DMS 273 (cell line): ENCODE measurements around the gene MRPL37.
"Not testable (repeated sequence)": the region's sequence is repeated elsewhere in the genome, so short reads cannot be mapped to it uniquely, and the experiment has no call there.

ENCODE experiments used
- DNase-seq: peaks from one replicate; lab custom pipeline; 2025; ENCODE audit not compliant: unreplicated experiment; lab: John Stamatoyannopoulos, UW

Gene MRPL37

GRCh38 chr1:54199765-54200518 is at the start of gene MRPL37, which contains the start of gene CYB5RL:
Gene MRPL37 (plus strand): TSS chr1:54200167. CDS start chr1:54200244, 77 bp downstream.
Gene CYB5RL (minus strand): TSS chr1:54200030. CDS start chr1:54195616, 4,414 bp downstream.
- peak; percentile 99 for DNase-seq

GRCh38 chr1:54151013-54151412 is 49.0 kb upstream of the MRPL37 start:
- no peak for DNase-seq

- DNase-seq, result no peak
Observed at GRCh38 chr1:54152696-54153095, 47.3 kb upstream of the MRPL37 start, which contains the start of gene CDCP2. Gene CDCP2 (minus strand): TSS chr1:54153000. CDS start chr1:54152922, 78 bp downstream.

GRCh38 chr1:54153535-54154439 is 46.2 kb upstream of the MRPL37 start:
- peak; percentile 61 for DNase-seq

GRCh38 chr1:54156201-54156600 is 43.8 kb upstream of the MRPL37 start:
- no peak for DNase-seq

GRCh38 chr1:54156986-54157385 is 43.0 kb upstream of the MRPL37 start:
- DNase-seq, result no peak

GRCh38 chr1:54157401-54157800 is 42.6 kb upstream of the MRPL37 start:
- no peak for DNase-seq

- no peak for DNase-seq
Observed at GRCh38 chr1:54158071-54158470, 41.9 kb upstream of the MRPL37 start.

- DNase-seq, result no peak
Observed at GRCh38 chr1:54159733-54160316, 40.1 kb upstream of the MRPL37 start.

GRCh38 chr1:54160351-54160750 is 39.6 kb upstream of the MRPL37 start:
- DNase-seq, result no peak

- DNase-seq, result no peak
Observed at GRCh38 chr1:54161495-54162168, 38.3 kb upstream of the MRPL37 start.

GRCh38 chr1:54163051-54163450 is 36.9 kb upstream of the MRPL37 start:
- DNase-seq, result no peak

- no peak for DNase-seq
Observed at GRCh38 chr1:54163573-54163972, 36.4 kb upstream of the MRPL37 start.

GRCh38 chr1:54165146-54165545 is 34.8 kb upstream of the MRPL37 start:
- DNase-seq, result no peak

GRCh38 chr1:54166357-54166756 is 33.6 kb upstream of the MRPL37 start:
- DNase-seq, result not testable (repeated sequence)

GRCh38 chr1:54167422-54168139 is 32.4 kb upstream of the MRPL37 start:
- DNase-seq, result no peak

GRCh38 chr1:54168206-54168965 is 31.6 kb upstream of the MRPL37 start:
- no peak for DNase-seq

- DNase-seq, result no peak
Observed at GRCh38 chr1:54169068-54169467, 30.9 kb upstream of the MRPL37 start.

GRCh38 chr1:54171016-54171415 is 29.0 kb upstream of the MRPL37 start:
- DNase-seq, result no peak
